Tibial nerve (tissue), 4 donors: Measurements from ENCODE around the gene CCDC50. TPM values are rescaled to one million over a fixed set of nuclear protein-coding genes. Genes with fewer than 3 reads are reported as not detected.

Source experiments
- DNase-seq, 2 donors: peaks; one replicate each; pipeline ENCODE4 v3.0.0-alpha.2; 2019; ENCODE audit warnings: low spot score in 2 of 2
- H3K27ac ChIP-seq, 4 donors: fragments of 200-600 bp; sonication (generic) in 3 of 4; one replicate each; pipeline ENCODE4 v1.5.1; 2017 to 2019; ENCODE audit warnings: mild to moderate bottlenecking in 1 of 4
- H3K27me3 ChIP-seq, 2 donors: fragments of 200-600 bp; sonication (generic) in 1 of 2; one replicate each; pipeline versions ENCODE4 v1.5.1 to v1.6.0; 2017 to 2019
- H3K36me3 ChIP-seq, 3 donors: fragments of 200-600 bp; sonication (generic); one replicate each; pipeline ENCODE4 v1.5.1; 2018 to 2019
- H3K4me1 ChIP-seq, 4 donors: fragments of 200-600 bp; sonication (generic) in 3 of 4; one replicate each; pipeline ENCODE4 v1.5.1; 2017 to 2019
- H3K4me3 ChIP-seq, 4 donors: fragments of 200-600 bp; sonication (generic) in 3 of 4; one replicate each; pipeline ENCODE4 v1.5.1; 2017 to 2019; ENCODE audit warnings: mild to moderate bottlenecking in 1 of 4, moderate library complexity in 1 of 4
- H3K9me3 ChIP-seq, 4 donors: fragments of 200-600 bp; sonication (generic) in 3 of 4; one replicate each; pipeline ENCODE4 v1.5.1; 2017 to 2019
- CTCF ChIP-seq, 5 experiments: fragments of 200-600 bp in 3 of 5; fragments of 450-650 bp in 2 of 5; sonication (generic) in 3 of 5; IDR thresholded peaks; one replicate each; pipeline ENCODE4 v1.5.1; 2016 to 2019; ENCODE audit warnings: antibody characterized with exemption in 5 of 5, mild to moderate bottlenecking in 3 of 5, moderate library complexity in 2 of 5
- EP300 ChIP-seq, 2 donors: sonication (generic); formaldehyde crosslinking; IDR thresholded peaks; one replicate each; pipeline ENCODE4 v1.6.1; 2017; ENCODE audit warnings: antibody characterized with exemption in 2 of 2, mild to moderate bottlenecking in 1 of 2
- POLR2A ChIP-seq, 2 donors: fragments of 450-650 bp; IDR thresholded peaks; one replicate each; pipeline ENCODE4 v1.6.1; 2017; ENCODE audit warnings: antibody characterized with exemption in 2 of 2, mild to moderate bottlenecking in 2 of 2, moderate library complexity in 2 of 2
- WGBS, 2 donors: methylation state at CpG; one replicate each; pipeline ENCODE4 v1.1.5; 2018; 5-methylcytosine and 5-hydroxymethylcytosine counted together
- total RNA-seq, 4 donors: library from RNA; depleted of rRNA; stranded (reverse); fragments of >200 nt; gene quantifications; one replicate each; pipeline ENCODE4 v1.1.0, GENCODE V29; 2016

The CCDC50 gene
- total RNA-seq, 4 donors from 2014 or later: 83.5 to 99.6 (median 94.2) TPM

GRCh38 chr3:191329654-191330529 lies 698 bp downstream of the CCDC50 start, which contains the start of gene UTS2B:
TSS of gene UTS2B (minus strand) at chr3:191330526. CDS start at chr3:191282189, 48,337 bp downstream.
- Histone ChIP-seq H3K9me3 (no peaks in the 10 kb centered on the region), H3K27ac (peak within 1 kb of the TSS; percentile 83 to 97 (median 94)), H3K36me3 (no peaks in the 10 kb centered on the region), H3K27me3 (no peaks in the 10 kb centered on the region), H3K4me1 (peaks cover 0 to 54% (median 25%) of the 10 kb centered on the region in 4 donors), H3K4me3 (peak within 1 kb of the TSS; percentile 70 to 88 (median 82))
- 1 to 2% methylated on average over 24 to 37 of the region's 37 CpGs for WGBS, 2 donors
- TF ChIP-seq POLR2A (IDR thresholded peaks at IDR 0.05) (no peak), CTCF (IDR thresholded peaks at IDR 0.05) (no peak), EP300 (IDR thresholded peaks at IDR 0.05) (no peak)
- DNase-seq: no peak

- Histone ChIP-seq H3K27me3 (no peaks in the 10 kb centered on the region), H3K4me1 (peaks cover 0 to 60% (median 25%) of the 10 kb centered on the region in 4 donors), H3K36me3 (no peaks in the 10 kb centered on the region), H3K4me3 (peak overlapping the region; percentile 70 to 88 (median 82)), H3K9me3 (no peaks in the 10 kb centered on the region), H3K27ac (peak overlapping the region; percentile 42 to 97 (median 94))
- 15 to 29% methylated on average over 11 of the region's 11 CpGs for WGBS, 2 donors
- DNase-seq: no peak
- TF ChIP-seq EP300 (IDR thresholded peaks at IDR 0.05) (no peak), POLR2A (IDR thresholded peaks at IDR 0.05) (no peak), CTCF (IDR thresholded peaks at IDR 0.05) (no peak)
Measured at GRCh38 chr3:191330530-191331048, 1.4 kb downstream of the CCDC50 start.

- H3K27me3 ChIP-seq: no peaks in the 10 kb centered on the region
- H3K27ac ChIP-seq: peak overlapping the region; percentile 42 to 97 (median 94)
- no peaks in the 10 kb centered on the region for H3K36me3 ChIP-seq
- H3K4me1 ChIP-seq: peaks cover 0 to 65% (median 25%) of the 10 kb centered on the region in 4 donors
- TF ChIP-seq CTCF (IDR thresholded peaks at IDR 0.05) (no peak), EP300 (IDR thresholded peaks at IDR 0.05) (no peak), POLR2A (IDR thresholded peaks at IDR 0.05) (no peak)
- WGBS, 2 donors: 60 to 72% methylated on average over 3 of the region's 3 CpGs
- no peak for DNase-seq
- no peaks in the 10 kb centered on the region for H3K9me3 ChIP-seq
- H3K4me3 ChIP-seq: peak overlapping the region in 3 of 4 donors; percentile 70 to 88 (median 83)
Measured at GRCh38 chr3:191331388-191331787, 2.2 kb downstream of the CCDC50 start.

GRCh38 chr3:191333298-191333880 lies 4.2 kb downstream of the CCDC50 start:
- Histone ChIP-seq H3K4me3 (no peak overlapping the region), H3K36me3 (no peaks in the 10 kb centered on the region), H3K27ac (no peak overlapping the region), H3K4me1 (peaks cover 0 to 79% (median 32%) of the 10 kb centered on the region in 4 donors), H3K27me3 (no peaks in the 10 kb centered on the region), H3K9me3 (no peaks in the 10 kb centered on the region)
- 95 to 96% methylated on average over 3 of the region's 3 CpGs for WGBS, 2 donors
- TF ChIP-seq POLR2A (IDR thresholded peaks at IDR 0.05) (no peak), EP300 (IDR thresholded peaks at IDR 0.05) (no peak), CTCF (IDR thresholded peaks at IDR 0.05) (no peak)
- no peak for DNase-seq
